Hepatocyte (in vitro differentiated cells): Measurements from ENCODE around the gene FBXO36.

Source experiments
- CTCF ChIP-seq: fragments of 200-600 bp; sonication (generic); IDR thresholded peaks from 2 replicates; pipeline ENCODE4 v1.5.1; 2016; ENCODE audit warnings: antibody characterized with exemption, mild to moderate bottlenecking; ENCODE audit not compliant: poor library complexity
- EZH2 ChIP-seq: fragments of 200-600 bp; sonication (generic); IDR thresholded peaks from 2 replicates; pipeline ENCODE4 v1.6.1; 2016; ENCODE audit warnings: antibody characterized with exemption, mild to moderate bottlenecking, borderline replicate concordance
- EZH2phosphoT487 ChIP-seq: fragments of 200-600 bp; sonication (generic); IDR thresholded peaks from one replicate; pipeline ENCODE4 v1.6.1; 2018; ENCODE audit warnings: antibody characterized with exemption, mild to moderate bottlenecking, low read depth, moderate library complexity; ENCODE audit not compliant: unreplicated experiment, severe bottlenecking

GRCh38 chr2:229920011-229920641 is 2.2 kb upstream of the FBXO36 start:
- TF ChIP-seq CTCF (no peak), EZH2 (no peak), EZH2phosphoT487 (no peak)
